HepG2 (cell line): Measurements from ENCODE around the gene FMNL1. TPM values are rescaled to one million over a fixed set of nuclear protein-coding genes. Genes with fewer than 3 reads are reported as not detected.
A peak's percentile ranks its signal among the peaks of the same experiment; 100 is the strongest.

Source experiments
- ARNT2 ChIP-seq: sonication (generic); formaldehyde crosslinking; IDR thresholded peaks from 2 replicates; pipeline ENCODE4 v1.8.0; 2022; ENCODE audit warnings: mild to moderate bottlenecking, low read depth, missing genetic modification reagents, moderate library complexity
- FOXA3 ChIP-seq: IDR thresholded peaks from 2 replicates; pipeline ENCODE4 v1.6.1; 2016; ENCODE audit warnings: missing genetic modification reagents, missing compliant biosample characterization
- FOXM1 ChIP-seq: sonication (generic); formaldehyde crosslinking; IDR thresholded peaks from 2 replicates; pipeline ENCODE4 v1.5.0; 2020; ENCODE audit warnings: missing genetic modification reagents
- JUND ChIP-seq: sonication (generic); formaldehyde crosslinking; IDR thresholded peaks from 2 replicates; pipeline ENCODE4 v1.8.0; 2022; ENCODE audit warnings: mild to moderate bottlenecking, missing genetic modification reagents
- MEF2D ChIP-seq: sonication (generic); formaldehyde crosslinking; IDR thresholded peaks from 2 replicates; pipeline ENCODE4 v1.5.1; 2020; ENCODE audit warnings: mild to moderate bottlenecking, missing genetic modification reagents
- PPARG ChIP-seq: conservative IDR thresholded peaks from 2 replicates; pipeline ENCODE4 v1.6.1; 2016; ENCODE audit warnings: missing biosample characterization, missing genetic modification reagents
- ZBTB8A ChIP-seq: sonication (generic); formaldehyde crosslinking; IDR thresholded peaks from 2 replicates; pipeline ENCODE4 v1.4.0; 2020; ENCODE audit warnings: mild to moderate bottlenecking, low read depth, missing genetic modification reagents, borderline replicate concordance
- ZNF670 ChIP-seq: sonication (generic); formaldehyde crosslinking; IDR thresholded peaks from 2 replicates; pipeline ENCODE4 v1.8.0; 2022; ENCODE audit warnings: mild to moderate bottlenecking, missing genetic modification reagents, borderline replicate concordance
- polyA plus RNA-seq, 8 experiments: library from polyadenylated mRNA; depleted of rRNA in 3 of 8; stranded (reverse) in 7 of 8; unstranded in 1 of 8; fragments of >200 nt; fragmentation: Illumina TruSeq in 4 of 8; extraction: Trizol in 4 of 8; gene quantifications; 2 replicates each; pipeline versions ENCODE4 v1.2.1 to v1.2.3, GENCODE V29; 2011 to 2016; ENCODE audit warnings: low read depth in 4 of 8, missing spikeins in 1 of 8, mixed read lengths in 1 of 8; ENCODE audit not compliant: insufficient read depth in 1 of 8
- total RNA-seq, 5 experiments: library from RNA; depleted of rRNA; stranded (reverse); fragments of >200 nt; fragmentation: Illumina TruSeq; extraction: Trizol; gene quantifications; 2 replicates each; pipeline ENCODE4 v1.2.3, GENCODE V29; 2016; ENCODE audit warnings: low read depth in 1 of 5
- TF ChIP-seq, protein P1 (sequence below): sonication (generic); formaldehyde crosslinking; IDR thresholded peaks from 2 replicates; pipeline ENCODE4 v1.8.1; 2023; ENCODE audit warnings: mild to moderate bottlenecking, moderate library complexity, missing genetic modification reagents
- TF ChIP-seq, protein P2 (sequence below): fragments of 450-650 bp; IDR thresholded peaks from 2 replicates; pipeline ENCODE4 v1.6.1; 2017; ENCODE audit warnings: mild to moderate bottlenecking
- TF ChIP-seq, protein P3 (sequence below): sonication (generic); formaldehyde crosslinking; IDR thresholded peaks from 2 replicates; pipeline ENCODE4 v1.8.0; 2022; ENCODE audit warnings: missing genetic modification reagents, mild to moderate bottlenecking, inconsistent platforms, borderline replicate concordance
- TF ChIP-seq, protein P4 (sequence below): sonication (generic); formaldehyde crosslinking; IDR thresholded peaks from 2 replicates; pipeline ENCODE4 v1.8.0; 2022; ENCODE audit warnings: mild to moderate bottlenecking, missing genetic modification reagents; ENCODE audit not compliant: insufficient replicate concordance
- TF ChIP-seq, protein P5 (sequence below): sonication (generic); formaldehyde crosslinking; IDR thresholded peaks from 2 replicates; pipeline ENCODE4 v1.4.0; 2020; ENCODE audit warnings: missing genetic modification reagents, borderline replicate concordance
- TF ChIP-seq, protein P6 (sequence below): sonication (generic); formaldehyde crosslinking; IDR thresholded peaks from 2 replicates; pipeline ENCODE4 v1.5.0; 2020; ENCODE audit warnings: mild to moderate bottlenecking, low read depth, missing genetic modification reagents, borderline replicate concordance
- TF ChIP-seq, protein P7 (sequence below): sonication (generic); formaldehyde crosslinking; IDR thresholded peaks from 2 replicates; pipeline ENCODE4 v1.5.1; 2020; ENCODE audit warnings: missing genetic modification reagents, mild to moderate bottlenecking, borderline replicate concordance

The FMNL1 gene
- total and polyA plus RNA-seq, 2 of the 13 experiments (the other 11 are each of a cell fraction or from before 2014, with no cell fraction given): 0.53 to 0.70 TPM

DNA sequence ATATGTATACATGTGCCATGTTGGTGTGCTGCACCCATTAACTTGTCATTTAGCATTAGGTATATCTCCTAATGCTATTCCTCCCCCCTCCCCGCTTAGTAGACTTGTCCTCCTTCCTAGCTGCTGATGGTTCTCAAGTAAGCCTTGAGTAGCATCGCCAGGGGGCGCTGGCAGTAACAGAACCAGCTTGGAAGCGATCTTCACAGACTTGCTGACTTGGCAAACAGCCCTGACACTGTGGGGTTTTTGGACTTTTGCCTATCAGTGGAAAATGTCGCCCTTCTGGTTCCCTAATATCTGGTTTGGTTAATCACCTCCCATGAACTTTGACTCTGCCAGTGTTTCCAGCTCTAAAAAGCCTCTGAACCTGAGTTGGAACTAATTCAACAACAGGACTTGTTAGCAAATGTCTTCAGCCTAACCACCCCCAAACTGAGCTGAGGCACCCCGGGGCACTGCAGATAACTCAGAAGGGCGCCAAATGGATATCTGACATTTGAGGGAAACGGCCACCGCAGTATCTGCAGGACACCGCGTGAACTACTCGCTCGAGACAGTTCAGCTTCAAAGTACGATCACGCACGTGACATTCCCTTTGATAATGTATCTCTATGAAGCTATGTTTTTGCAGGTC lies 55.6 kb downstream of the FMNL1 start (continued):
- TF ChIP-seq, protein P1, sequence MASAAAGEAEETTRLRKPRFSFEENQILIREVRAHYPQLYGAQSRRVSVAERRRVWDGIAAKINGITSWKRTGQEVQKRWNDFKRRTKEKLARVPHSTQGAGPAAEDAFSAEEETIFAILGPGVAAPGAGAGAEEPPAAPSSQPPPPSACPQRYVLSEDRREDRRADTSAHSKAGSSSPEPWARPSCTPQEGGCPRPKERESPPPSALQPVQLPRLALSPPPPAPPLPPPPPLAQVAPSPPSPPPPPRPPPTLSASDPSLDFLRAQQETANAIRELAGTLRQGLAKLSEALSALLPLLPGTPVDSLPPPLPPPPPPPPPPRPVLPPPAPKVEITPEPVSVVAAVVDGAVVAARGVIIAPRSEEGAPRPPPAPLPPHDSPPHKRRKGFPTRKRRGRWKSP (CRISPR knock-in tag): 0 out of 2 replicates have a peak, but pooled peaks have one; percentile 7
- TF ChIP-seq FOXA3: no peak
- TF ChIP-seq, protein P2, sequence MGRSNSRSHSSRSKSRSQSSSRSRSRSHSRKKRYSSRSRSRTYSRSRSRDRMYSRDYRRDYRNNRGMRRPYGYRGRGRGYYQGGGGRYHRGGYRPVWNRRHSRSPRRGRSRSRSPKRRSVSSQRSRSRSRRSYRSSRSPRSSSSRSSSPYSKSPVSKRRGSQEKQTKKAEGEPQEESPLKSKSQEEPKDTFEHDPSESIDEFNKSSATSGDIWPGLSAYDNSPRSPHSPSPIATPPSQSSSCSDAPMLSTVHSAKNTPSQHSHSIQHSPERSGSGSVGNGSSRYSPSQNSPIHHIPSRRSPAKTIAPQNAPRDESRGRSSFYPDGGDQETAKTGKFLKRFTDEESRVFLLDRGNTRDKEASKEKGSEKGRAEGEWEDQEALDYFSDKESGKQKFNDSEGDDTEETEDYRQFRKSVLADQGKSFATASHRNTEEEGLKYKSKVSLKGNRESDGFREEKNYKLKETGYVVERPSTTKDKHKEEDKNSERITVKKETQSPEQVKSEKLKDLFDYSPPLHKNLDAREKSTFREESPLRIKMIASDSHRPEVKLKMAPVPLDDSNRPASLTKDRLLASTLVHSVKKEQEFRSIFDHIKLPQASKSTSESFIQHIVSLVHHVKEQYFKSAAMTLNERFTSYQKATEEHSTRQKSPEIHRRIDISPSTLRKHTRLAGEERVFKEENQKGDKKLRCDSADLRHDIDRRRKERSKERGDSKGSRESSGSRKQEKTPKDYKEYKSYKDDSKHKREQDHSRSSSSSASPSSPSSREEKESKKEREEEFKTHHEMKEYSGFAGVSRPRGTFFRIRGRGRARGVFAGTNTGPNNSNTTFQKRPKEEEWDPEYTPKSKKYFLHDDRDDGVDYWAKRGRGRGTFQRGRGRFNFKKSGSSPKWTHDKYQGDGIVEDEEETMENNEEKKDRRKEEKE: no peak
- TF ChIP-seq, protein P3, sequence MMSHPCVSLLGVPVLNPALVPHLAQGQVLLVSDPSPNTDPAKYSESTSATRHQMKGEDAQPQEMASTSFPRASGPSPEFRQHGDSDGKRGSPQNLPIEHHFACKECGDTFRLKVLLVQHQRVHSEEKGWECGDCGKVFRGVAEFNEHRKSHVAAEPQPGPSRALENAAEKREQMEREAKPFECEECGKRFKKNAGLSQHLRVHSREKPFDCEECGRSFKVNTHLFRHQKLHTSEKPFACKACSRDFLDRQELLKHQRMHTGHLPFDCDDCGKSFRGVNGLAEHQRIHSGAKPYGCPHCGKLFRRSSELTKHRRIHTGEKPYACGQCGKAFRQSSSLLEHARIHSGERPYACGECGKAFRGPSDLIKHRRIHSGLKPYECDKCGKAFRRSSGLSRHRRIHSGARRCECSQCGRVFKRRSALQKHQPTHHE: no peak
- no peak for TF ChIP-seq MEF2D (CRISPR knock-in tag)
- TF ChIP-seq ZBTB8A (CRISPR knock-in tag): no peak
- TF ChIP-seq, protein P4, sequence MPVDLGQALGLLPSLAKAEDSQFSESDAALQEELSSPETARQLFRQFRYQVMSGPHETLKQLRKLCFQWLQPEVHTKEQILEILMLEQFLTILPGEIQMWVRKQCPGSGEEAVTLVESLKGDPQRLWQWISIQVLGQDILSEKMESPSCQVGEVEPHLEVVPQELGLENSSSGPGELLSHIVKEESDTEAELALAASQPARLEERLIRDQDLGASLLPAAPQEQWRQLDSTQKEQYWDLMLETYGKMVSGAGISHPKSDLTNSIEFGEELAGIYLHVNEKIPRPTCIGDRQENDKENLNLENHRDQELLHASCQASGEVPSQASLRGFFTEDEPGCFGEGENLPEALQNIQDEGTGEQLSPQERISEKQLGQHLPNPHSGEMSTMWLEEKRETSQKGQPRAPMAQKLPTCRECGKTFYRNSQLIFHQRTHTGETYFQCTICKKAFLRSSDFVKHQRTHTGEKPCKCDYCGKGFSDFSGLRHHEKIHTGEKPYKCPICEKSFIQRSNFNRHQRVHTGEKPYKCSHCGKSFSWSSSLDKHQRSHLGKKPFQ (CRISPR knock-in tag): no peak
- TF ChIP-seq, protein P5, sequence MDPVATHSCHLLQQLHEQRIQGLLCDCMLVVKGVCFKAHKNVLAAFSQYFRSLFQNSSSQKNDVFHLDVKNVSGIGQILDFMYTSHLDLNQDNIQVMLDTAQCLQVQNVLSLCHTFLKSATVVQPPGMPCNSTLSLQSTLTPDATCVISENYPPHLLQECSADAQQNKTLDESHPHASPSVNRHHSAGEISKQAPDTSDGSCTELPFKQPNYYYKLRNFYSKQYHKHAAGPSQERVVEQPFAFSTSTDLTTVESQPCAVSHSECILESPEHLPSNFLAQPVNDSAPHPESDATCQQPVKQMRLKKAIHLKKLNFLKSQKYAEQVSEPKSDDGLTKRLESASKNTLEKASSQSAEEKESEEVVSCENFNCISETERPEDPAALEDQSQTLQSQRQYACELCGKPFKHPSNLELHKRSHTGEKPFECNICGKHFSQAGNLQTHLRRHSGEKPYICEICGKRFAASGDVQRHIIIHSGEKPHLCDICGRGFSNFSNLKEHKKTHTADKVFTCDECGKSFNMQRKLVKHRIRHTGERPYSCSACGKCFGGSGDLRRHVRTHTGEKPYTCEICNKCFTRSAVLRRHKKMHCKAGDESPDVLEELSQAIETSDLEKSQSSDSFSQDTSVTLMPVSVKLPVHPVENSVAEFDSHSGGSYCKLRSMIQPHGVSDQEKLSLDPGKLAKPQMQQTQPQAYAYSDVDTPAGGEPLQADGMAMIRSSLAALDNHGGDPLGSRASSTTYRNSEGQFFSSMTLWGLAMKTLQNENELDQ: no peak
- peak; percentile 38; the same call in 1 of the 2 replicates for TF ChIP-seq ARNT2
- 0 out of 2 replicates have a peak, but pooled peaks have one; percentile 20 for TF ChIP-seq PPARG (CRISPR knock-in tag)
- TF ChIP-seq, protein P6, sequence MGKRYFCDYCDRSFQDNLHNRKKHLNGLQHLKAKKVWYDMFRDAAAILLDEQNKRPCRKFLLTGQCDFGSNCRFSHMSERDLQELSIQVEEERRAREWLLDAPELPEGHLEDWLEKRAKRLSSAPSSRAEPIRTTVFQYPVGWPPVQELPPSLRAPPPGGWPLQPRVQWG (CRISPR knock-in tag): no peak
- TF ChIP-seq, protein P7, sequence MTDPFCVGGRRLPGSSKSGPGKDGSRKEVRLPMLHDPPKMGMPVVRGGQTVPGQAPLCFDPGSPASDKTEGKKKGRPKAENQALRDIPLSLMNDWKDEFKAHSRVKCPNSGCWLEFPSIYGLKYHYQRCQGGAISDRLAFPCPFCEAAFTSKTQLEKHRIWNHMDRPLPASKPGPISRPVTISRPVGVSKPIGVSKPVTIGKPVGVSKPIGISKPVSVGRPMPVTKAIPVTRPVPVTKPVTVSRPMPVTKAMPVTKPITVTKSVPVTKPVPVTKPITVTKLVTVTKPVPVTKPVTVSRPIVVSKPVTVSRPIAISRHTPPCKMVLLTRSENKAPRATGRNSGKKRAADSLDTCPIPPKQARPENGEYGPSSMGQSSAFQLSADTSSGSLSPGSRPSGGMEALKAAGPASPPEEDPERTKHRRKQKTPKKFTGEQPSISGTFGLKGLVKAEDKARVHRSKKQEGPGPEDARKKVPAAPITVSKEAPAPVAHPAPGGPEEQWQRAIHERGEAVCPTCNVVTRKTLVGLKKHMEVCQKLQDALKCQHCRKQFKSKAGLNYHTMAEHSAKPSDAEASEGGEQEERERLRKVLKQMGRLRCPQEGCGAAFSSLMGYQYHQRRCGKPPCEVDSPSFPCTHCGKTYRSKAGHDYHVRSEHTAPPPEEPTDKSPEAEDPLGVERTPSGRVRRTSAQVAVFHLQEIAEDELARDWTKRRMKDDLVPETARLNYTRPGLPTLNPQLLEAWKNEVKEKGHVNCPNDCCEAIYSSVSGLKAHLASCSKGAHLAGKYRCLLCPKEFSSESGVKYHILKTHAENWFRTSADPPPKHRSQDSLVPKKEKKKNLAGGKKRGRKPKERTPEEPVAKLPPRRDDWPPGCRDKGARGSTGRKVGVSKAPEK (CRISPR knock-in tag): no peak
- no peak for TF ChIP-seq ZNF670 (CRISPR knock-in tag)
- TF ChIP-seq JUND (CRISPR knock-in tag): no peak
- TF ChIP-seq FOXM1 (CRISPR knock-in tag): no peak
